Measurements from ENCODE around the gene ZDHHC14.
"Not testable (repeated sequence)": the region's sequence is repeated elsewhere in the genome, so short reads cannot be mapped to it uniquely, and the experiment has no call there.

DNA sequence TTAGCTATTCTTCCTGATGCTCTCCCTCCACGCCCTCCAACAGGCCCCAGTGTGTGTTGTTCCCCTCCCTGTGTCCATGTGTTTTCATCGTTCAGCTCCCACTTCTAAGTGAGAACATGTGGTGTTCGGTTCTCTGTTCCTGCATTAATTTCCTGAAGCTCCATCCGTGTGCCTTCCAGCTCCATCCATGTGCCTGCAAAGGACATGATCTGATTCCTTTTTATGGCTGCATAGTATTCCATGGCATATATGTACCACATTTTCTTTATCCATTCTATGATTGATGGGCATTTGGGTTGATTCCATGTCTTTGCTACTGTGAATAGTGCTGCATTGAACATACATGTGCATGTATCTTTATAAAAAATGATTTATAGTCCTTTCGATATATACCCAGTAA is 27.4 kb downstream of the ZDHHC14 start:
- TF ChIP-seq ZNF274 (IDR thresholded peaks at IDR 0.05; ENCODE audit: low read depth, low read length); SUZ12 (IDR thresholded peaks at IDR 0.05; ENCODE audit: extremely low read depth, insufficient read depth, insufficient read length); YY1 (IDR thresholded peaks at IDR 0.05; ENCODE audit: insufficient read depth, insufficient read length): not testable (repeated sequence)
